ENCODE results near the gene GARIN5A. TPM values are rescaled to one million over a fixed set of nuclear protein-coding genes. Genes with fewer than 3 reads are reported as not detected.
"Not testable (repeated sequence)": the region's sequence is repeated elsewhere in the genome, so short reads cannot be mapped to it uniquely, and the experiment has no call there.

The GARIN5A gene
- total RNA-seq, 1 experiment from 2014 or later = 2.0 TPM

GRCh38 chr19:50475101-50475568, 1.5 kb downstream of the GARIN5A start:
- DNase-seq (ENCODE audit: low read depth, low spot score) (no peak), ATAC-seq (no peak)
- no peak for TF ChIP-seq SIN3A (IDR thresholded peaks at IDR 0.05; ENCODE audit: borderline replicate concordance, insufficient read depth, low read depth, low read length)
- no peak for TF ChIP-seq TCF7L2 (IDR thresholded peaks at IDR 0.05; ENCODE audit: low read depth, low read length)
- TF ChIP-seq REST (IDR thresholded peaks at IDR 0.05; ENCODE audit: insufficient read depth in 1 of 2, low read depth in 2 of 2, low read length in 1 of 2) = no peak
- no peak for TF ChIP-seq POLR2AphosphoS5 (IDR thresholded peaks at IDR 0.05; ENCODE audit: low read depth, low read length)
- TF ChIP-seq, protein P1, sequence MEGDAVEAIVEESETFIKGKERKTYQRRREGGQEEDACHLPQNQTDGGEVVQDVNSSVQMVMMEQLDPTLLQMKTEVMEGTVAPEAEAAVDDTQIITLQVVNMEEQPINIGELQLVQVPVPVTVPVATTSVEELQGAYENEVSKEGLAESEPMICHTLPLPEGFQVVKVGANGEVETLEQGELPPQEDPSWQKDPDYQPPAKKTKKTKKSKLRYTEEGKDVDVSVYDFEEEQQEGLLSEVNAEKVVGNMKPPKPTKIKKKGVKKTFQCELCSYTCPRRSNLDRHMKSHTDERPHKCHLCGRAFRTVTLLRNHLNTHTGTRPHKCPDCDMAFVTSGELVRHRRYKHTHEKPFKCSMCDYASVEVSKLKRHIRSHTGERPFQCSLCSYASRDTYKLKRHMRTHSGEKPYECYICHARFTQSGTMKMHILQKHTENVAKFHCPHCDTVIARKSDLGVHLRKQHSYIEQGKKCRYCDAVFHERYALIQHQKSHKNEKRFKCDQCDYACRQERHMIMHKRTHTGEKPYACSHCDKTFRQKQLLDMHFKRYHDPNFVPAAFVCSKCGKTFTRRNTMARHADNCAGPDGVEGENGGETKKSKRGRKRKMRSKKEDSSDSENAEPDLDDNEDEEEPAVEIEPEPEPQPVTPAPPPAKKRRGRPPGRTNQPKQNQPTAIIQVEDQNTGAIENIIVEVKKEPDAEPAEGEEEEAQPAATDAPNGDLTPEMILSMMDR (IDR thresholded peaks at IDR 0.05) = no peak
- no peaks in the 10 kb centered on the region for H3K36me3 ChIP-seq (ENCODE audit: control insufficient read depth, insufficient read depth, low read length)
- H3K27ac ChIP-seq (ENCODE audit: low read length) = no peak overlapping the region
- ChIA-PET POLR2A (no interaction called here), CTCF (no interaction called here)
- no TSS peak for BruUV-seq (replicated peaks)
- in situ Hi-C loops (cut with HindIII; ENCODE audit: low pct_unique_long_range_greater_than_20kb, low sequenced_read_pairs) = no loop called here
- H3K27me3 ChIP-seq (ENCODE audit: control insufficient read depth, insufficient read depth, low read length) = no peaks in the 10 kb centered on the region
- no peaks in the 10 kb centered on the region for H3K9me3 ChIP-seq (ENCODE audit: control insufficient read depth, insufficient read depth, low read depth, low read length)
- no peaks in the 10 kb centered on the region for H3K4me1 ChIP-seq (ENCODE audit: control insufficient read depth, insufficient read depth, low read length)
- no peak overlapping the region for H3K4me3 ChIP-seq (ENCODE audit: low read depth in 2 of 2, low read length in 2 of 2)
- intact Hi-C loops (cut with micrococcal nuclease; ENCODE audit: unreplicated experiment) = no loop called here

DNA sequence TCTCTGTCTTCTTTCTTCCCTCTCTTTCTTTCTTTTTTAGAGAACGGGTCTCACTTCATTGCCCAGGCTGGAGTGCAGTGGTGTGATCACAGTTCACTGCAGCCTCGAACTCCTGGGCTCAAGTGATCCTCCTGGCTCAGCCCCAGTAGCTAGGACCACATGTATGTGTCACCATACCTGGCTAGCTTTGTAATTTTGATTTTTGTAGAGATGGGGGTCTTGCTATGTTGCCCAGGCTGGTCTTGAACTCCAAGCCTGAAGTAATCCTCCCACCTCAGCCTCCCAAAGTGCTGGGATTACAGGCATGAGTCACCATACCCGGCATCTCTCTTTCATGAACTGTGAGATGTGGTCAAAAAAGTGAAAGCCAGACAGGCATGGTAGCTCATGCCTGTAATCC, 3.3 kb downstream of the GARIN5A start:
- POLR2A ChIA-PET; H3K27me3 ChIP-seq (ENCODE audit: control insufficient read depth, insufficient read depth, low read length); H3K4me1 ChIP-seq (ENCODE audit: control insufficient read depth, insufficient read depth, low read length); DNase-seq (ENCODE audit: low read depth, low spot score); BruUV-seq (replicated peaks); H3K27ac ChIP-seq (ENCODE audit: low read length); in situ Hi-C loops (cut with HindIII; ENCODE audit: low pct_unique_long_range_greater_than_20kb, low sequenced_read_pairs); H3K9me3 ChIP-seq (ENCODE audit: control insufficient read depth, insufficient read depth, low read depth, low read length); ATAC-seq; H3K36me3 ChIP-seq (ENCODE audit: control insufficient read depth, insufficient read depth, low read length); intact Hi-C loops (cut with micrococcal nuclease; ENCODE audit: unreplicated experiment); H3K4me3 ChIP-seq (ENCODE audit: low read depth in 2 of 2, low read length in 2 of 2); CTCF ChIA-PET: not testable (repeated sequence)

DNA sequence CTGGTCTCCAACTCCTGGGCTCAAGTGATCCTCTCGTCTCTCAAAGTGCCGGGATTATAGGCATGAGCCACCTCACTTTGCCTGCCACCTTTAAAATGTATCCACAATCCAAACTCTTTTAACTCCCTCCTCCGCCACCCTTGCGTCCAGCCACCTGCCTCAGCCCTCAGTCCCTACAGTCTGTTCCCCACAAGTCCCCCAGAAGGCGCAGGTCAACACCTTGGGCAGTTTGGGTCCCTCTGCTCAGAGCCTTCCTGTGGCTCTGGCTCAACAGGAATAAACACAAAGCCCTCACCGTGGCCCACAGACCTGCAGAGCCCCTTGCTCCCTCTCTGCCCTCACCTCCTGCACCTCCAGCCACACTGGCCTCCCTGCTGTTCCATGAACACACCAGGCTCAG, 7.8 kb downstream of the GARIN5A start:
- Histone ChIP-seq H3K27me3 (ENCODE audit: control insufficient read depth, insufficient read depth, low read length) (no peaks in the 10 kb centered on the region), H3K4me1 (ENCODE audit: control insufficient read depth, insufficient read depth, low read length) (no peaks in the 10 kb centered on the region), H3K4me3 (ENCODE audit: low read depth in 2 of 2, low read length in 2 of 2) (no peak overlapping the region), H3K36me3 (ENCODE audit: control insufficient read depth, insufficient read depth, low read length) (no peaks in the 10 kb centered on the region), H3K27ac (ENCODE audit: low read length) (no peak overlapping the region), H3K9me3 (ENCODE audit: control insufficient read depth, insufficient read depth, low read depth, low read length) (no peaks in the 10 kb centered on the region)
- ChIA-PET POLR2A (no interaction called here), CTCF (interaction anchor here (0.7 kb wide), 1 partner anchor 88 kb away, joined by 9 read pairs; no protein-coding TSS in a partner anchor)
- TF ChIP-seq REST (IDR thresholded peaks at IDR 0.05; ENCODE audit: insufficient read depth in 1 of 2, low read depth in 2 of 2, low read length in 1 of 2) (no peak), TCF7L2 (IDR thresholded peaks at IDR 0.05; ENCODE audit: low read depth, low read length) (no peak), POLR2AphosphoS5 (IDR thresholded peaks at IDR 0.05; ENCODE audit: low read depth, low read length) (no peak), SIN3A (IDR thresholded peaks at IDR 0.05; ENCODE audit: borderline replicate concordance, insufficient read depth, low read depth, low read length) (no peak)
- TF ChIP-seq, protein P1 (IDR thresholded peaks at IDR 0.05) = no peak
- ATAC-seq (no peak), DNase-seq (ENCODE audit: low read depth, low spot score) (no peak)
- BruUV-seq (replicated peaks) = no TSS peak
- intact Hi-C loops (cut with micrococcal nuclease; ENCODE audit: unreplicated experiment) (no loop called here), in situ Hi-C loops (cut with HindIII; ENCODE audit: low pct_unique_long_range_greater_than_20kb, low sequenced_read_pairs) (no loop called here)

All from Panc1 (cell line).